HG03175 (cell line): Measurements from ENCODE around the gene HELZ2.

Experiments used
- ATAC-seq: cut with Tn5 transposase; IDR thresholded peaks from one replicate; pipeline ENCODE4 v1.9.1; 2021; ENCODE audit warnings: mild to moderate bottlenecking, moderate library complexity; ENCODE audit not compliant: unreplicated experiment

HELZ2 gene

GRCh38 chr20:63527184-63527583, 46.9 kb downstream of the HELZ2 start:
- ATAC-seq: no peak

- ATAC-seq: no peak
Observed at GRCh38 chr20:63525971-63526370, 48.1 kb downstream of the HELZ2 start.

GRCh38 chr20:63525185-63525584, 48.9 kb downstream of the HELZ2 start:
- no peak for ATAC-seq
